Type B pancreatic cell (in vitro differentiated cells): Measurements from ENCODE around the gene KRTAP4-2. TPM values are rescaled to one million over a fixed set of nuclear protein-coding genes. Genes with fewer than 3 reads are reported as not detected.
A peak's percentile ranks its signal among the peaks of the same experiment; 100 is the strongest.

Source experiments
- DNase-seq: peaks from one replicate; pipeline ENCODE4 v3.0.0; 2021; ENCODE audit warnings: mixed read lengths; ENCODE audit not compliant: unreplicated experiment; ENCODE audit errors: extremely low spot score
- H3K27ac Mint-ChIP-seq: 2 replicates; pipeline ENCODE4 v1.8.0; 2021; ENCODE audit warnings: mild to moderate bottlenecking, mixed read lengths
- H3K27me3 Mint-ChIP-seq: 2 replicates; pipeline ENCODE4 v1.8.0; 2021; ENCODE audit warnings: mixed read lengths
- H3K36me3 Mint-ChIP-seq: 2 replicates; pipeline ENCODE4 v1.8.0; 2021; ENCODE audit warnings: mixed read lengths
- H3K4me1 Mint-ChIP-seq: one replicate; pipeline ENCODE4 v1.8.0; 2021; ENCODE audit warnings: mixed read lengths; ENCODE audit not compliant: unreplicated experiment
- H3K4me3 Mint-ChIP-seq: 2 replicates; pipeline ENCODE4 v1.8.0; 2021; ENCODE audit warnings: mild to moderate bottlenecking, mixed read lengths
- H3K9me3 Mint-ChIP-seq: 2 replicates; pipeline ENCODE4 v1.8.0; 2021; ENCODE audit warnings: mixed read lengths
- total RNA-seq: library from RNA; stranded (reverse); gene quantifications from 2 replicates; pipeline ENCODE4 v1.2.1, GENCODE V29; 2021; ENCODE audit warnings: low replicate concordance
- TF ChIP-seq, protein P1 (sequence below): fragments of 200-600 bp; sonication (generic); conservative IDR thresholded peaks from 2 replicates; pipeline ENCODE4 v1.5.0; 2021; ENCODE audit warnings: antibody characterized with exemption, mild to moderate bottlenecking

Gene KRTAP4-2
- total RNA-seq, 1 donor from 2014 or later, result not detected

DNA sequence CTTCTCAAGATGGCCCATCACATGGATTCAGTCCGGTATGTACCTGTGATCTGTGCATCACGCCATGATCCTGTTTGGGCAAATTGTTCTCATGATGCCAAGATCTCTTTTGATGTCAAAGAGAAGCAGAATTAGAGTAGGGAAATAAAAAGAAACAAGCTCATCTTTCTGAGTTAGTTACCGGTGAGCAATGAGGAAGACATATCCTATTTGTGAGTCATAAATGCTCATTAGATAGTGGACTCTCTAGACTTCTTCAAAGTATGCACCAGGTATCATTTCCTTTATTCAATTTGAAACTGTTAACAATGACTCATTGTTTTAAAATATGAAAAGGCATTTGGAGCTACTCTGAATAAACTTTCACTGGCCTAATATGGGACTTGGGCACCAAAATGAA lies 46.0 kb downstream of the KRTAP4-2 start:
- Mint-ChIP-seq H3K9me3 (peaks cover 9% of the 10 kb centered on the region), H3K27ac (peak overlapping the region; percentile 22), H3K4me1 (no peaks in the 10 kb centered on the region), H3K27me3 (no peaks in the 10 kb centered on the region), H3K36me3 (no peaks in the 10 kb centered on the region), H3K4me3 (no peak overlapping the region)
- no peak for DNase-seq
- TF ChIP-seq, protein P1, sequence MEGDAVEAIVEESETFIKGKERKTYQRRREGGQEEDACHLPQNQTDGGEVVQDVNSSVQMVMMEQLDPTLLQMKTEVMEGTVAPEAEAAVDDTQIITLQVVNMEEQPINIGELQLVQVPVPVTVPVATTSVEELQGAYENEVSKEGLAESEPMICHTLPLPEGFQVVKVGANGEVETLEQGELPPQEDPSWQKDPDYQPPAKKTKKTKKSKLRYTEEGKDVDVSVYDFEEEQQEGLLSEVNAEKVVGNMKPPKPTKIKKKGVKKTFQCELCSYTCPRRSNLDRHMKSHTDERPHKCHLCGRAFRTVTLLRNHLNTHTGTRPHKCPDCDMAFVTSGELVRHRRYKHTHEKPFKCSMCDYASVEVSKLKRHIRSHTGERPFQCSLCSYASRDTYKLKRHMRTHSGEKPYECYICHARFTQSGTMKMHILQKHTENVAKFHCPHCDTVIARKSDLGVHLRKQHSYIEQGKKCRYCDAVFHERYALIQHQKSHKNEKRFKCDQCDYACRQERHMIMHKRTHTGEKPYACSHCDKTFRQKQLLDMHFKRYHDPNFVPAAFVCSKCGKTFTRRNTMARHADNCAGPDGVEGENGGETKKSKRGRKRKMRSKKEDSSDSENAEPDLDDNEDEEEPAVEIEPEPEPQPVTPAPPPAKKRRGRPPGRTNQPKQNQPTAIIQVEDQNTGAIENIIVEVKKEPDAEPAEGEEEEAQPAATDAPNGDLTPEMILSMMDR, result no peak

Other genes with a start within 250 kb of the KRTAP4-2 start
- 49.7 and 464 TPM in 2 replicates for gene KRT23, start 240.6 kb downstream of the KRTAP4-2 start, total RNA-seq
- gene KRT39, start 211.3 kb downstream of the KRTAP4-2 start, total RNA-seq, result 0.70 and 1.0 TPM in 2 replicates
- 2.3 and 5.5 TPM in 2 replicates for gene KRT40, start 193.9 kb downstream of the KRTAP4-2 start, total RNA-seq
- gene KRTAP3-3, start 184.1 kb downstream of the KRTAP4-2 start, total RNA-seq, result not detected in 2 replicates
- gene KRTAP3-2, start 178.3 kb downstream of the KRTAP4-2 start, total RNA-seq, result not detected in 2 replicates
- 1.7 TPM in 1 of 2 replicates, not detected in the other for gene KRTAP3-1, start 169.1 kb downstream of the KRTAP4-2 start, total RNA-seq
- gene KRTAP1-5, start 151.0 kb downstream of the KRTAP4-2 start, total RNA-seq, result not detected in 2 replicates
- gene KRTAP1-4, start 148.0 kb downstream of the KRTAP4-2 start, total RNA-seq, result not detected in 2 replicates
- gene KRTAP1-3, start 143.3 kb downstream of the KRTAP4-2 start, total RNA-seq, result not detected in 2 replicates
- gene KRTAP1-1, start 136.8 kb downstream of the KRTAP4-2 start, total RNA-seq, result not detected in 2 replicates
- gene KRTAP2-1, start 130.9 kb downstream of the KRTAP4-2 start, total RNA-seq, result not detected in 2 replicates
- gene KRTAP2-2, start 123.0 kb downstream of the KRTAP4-2 start, total RNA-seq, result not detected in 2 replicates
- 0.98 TPM in 1 of 2 replicates, not detected in the other for gene KRTAP2-3, start 118.1 kb downstream of the KRTAP4-2 start, total RNA-seq
- not detected in 2 replicates for gene KRTAP2-4, start 112.3 kb downstream of the KRTAP4-2 start, total RNA-seq
- gene KRTAP4-7, start 94.1 kb downstream of the KRTAP4-2 start, total RNA-seq, result not detected in 2 replicates
- gene KRTAP4-8, start 80.1 kb downstream of the KRTAP4-2 start, total RNA-seq, result not detected in 2 replicates
- not detected in 2 replicates for gene KRTAP4-16, start 76.0 kb downstream of the KRTAP4-2 start, total RNA-seq
- not detected in 2 replicates for gene KRTAP4-9, start 72.8 kb downstream of the KRTAP4-2 start, total RNA-seq
- gene KRTAP4-11, start 59.8 kb downstream of the KRTAP4-2 start, total RNA-seq, result not detected in 2 replicates
- not detected in 2 replicates for gene KRTAP4-12, start 54.0 kb downstream of the KRTAP4-2 start, total RNA-seq
- not detected in 2 replicates for gene KRTAP4-6, start 37.7 kb downstream of the KRTAP4-2 start, total RNA-seq
- not detected in 2 replicates for gene KRTAP4-5, start 28.4 kb downstream of the KRTAP4-2 start, total RNA-seq
- not detected in 2 replicates for gene KRTAP4-4, start 17.5 kb downstream of the KRTAP4-2 start, total RNA-seq
- gene KRTAP4-3, start 10.0 kb downstream of the KRTAP4-2 start, total RNA-seq, result not detected in 2 replicates
- gene KRTAP4-1, start 6.7 kb upstream of the KRTAP4-2 start, total RNA-seq, result not detected in 2 replicates
- gene KRTAP9-1, start 11.7 kb upstream of the KRTAP4-2 start, total RNA-seq, result not detected in 2 replicates
- not detected in 2 replicates for gene KRTAP9-2, start 48.4 kb upstream of the KRTAP4-2 start, total RNA-seq
- not detected in 2 replicates for gene KRTAP9-3, start 54.2 kb upstream of the KRTAP4-2 start, total RNA-seq
- gene KRTAP9-8, start 59.8 kb upstream of the KRTAP4-2 start, total RNA-seq, result not detected in 2 replicates
- gene KRTAP9-4, start 71.5 kb upstream of the KRTAP4-2 start, total RNA-seq, result not detected in 2 replicates
- gene KRTAP9-9, start 77.2 kb upstream of the KRTAP4-2 start, total RNA-seq, result not detected in 2 replicates
- gene KRTAP9-6, start 87.2 kb upstream of the KRTAP4-2 start, total RNA-seq, result not detected in 2 replicates
- not detected in 2 replicates for gene KRTAP9-7, start 97.5 kb upstream of the KRTAP4-2 start, total RNA-seq
- not detected in 2 replicates for gene KRTAP29-1, start 124.6 kb upstream of the KRTAP4-2 start, total RNA-seq
- not detected in 2 replicates for gene KRTAP16-1, start 131.1 kb upstream of the KRTAP4-2 start, total RNA-seq
- not detected in 2 replicates for gene KRTAP17-1, start 137.5 kb upstream of the KRTAP4-2 start, total RNA-seq
- 0.24 and 1.9 TPM in 2 replicates for gene KRT33A, start 172.6 kb upstream of the KRTAP4-2 start, total RNA-seq
- gene KRT33B, start 191.6 kb upstream of the KRTAP4-2 start, total RNA-seq, result not detected in 2 replicates
- gene KRT34, start 204.1 kb upstream of the KRTAP4-2 start, total RNA-seq, result not detected in 2 replicates
- 0.79 TPM in 1 of 2 replicates, not detected in the other for gene KRT31, start 219.4 kb upstream of the KRTAP4-2 start, total RNA-seq
- gene KRT37, start 246.4 kb upstream of the KRTAP4-2 start, total RNA-seq, result not detected in 2 replicates